Upper lobe of right lung (tissue), 1 donor: ENCODE data around the gene BET1. TPM values are rescaled to one million over a fixed set of nuclear protein-coding genes. Genes with fewer than 3 reads are reported as not detected.
A peak's percentile ranks its signal among the peaks of the same experiment; 100 is the strongest.

Experiments
- ATAC-seq: fragments of 200-7000 bp; cut with Tn5 transposase; one replicate; pipeline ENCODE4 v1.9.1; 2020; ENCODE audit warnings: mild to moderate bottlenecking, moderate library complexity
- DNase-seq: peaks from one replicate; pipeline ENCODE4 v3.0.0-alpha.2; 2020
- H3K27ac ChIP-seq: fragments of 200-600 bp; one replicate; pipeline ENCODE4 v1.8.0; 2022
- H3K27me3 ChIP-seq: fragments of 200-600 bp; one replicate; pipeline ENCODE4 v1.8.0; 2022; ENCODE audit warnings: mild to moderate bottlenecking
- H3K36me3 ChIP-seq: fragments of 200-600 bp; one replicate; pipeline ENCODE4 v1.8.0; 2022
- H3K4me1 ChIP-seq: fragments of 200-600 bp; one replicate; pipeline ENCODE4 v1.8.0; 2022
- H3K4me3 ChIP-seq: fragments of 200-600 bp; one replicate; pipeline ENCODE4 v1.8.0; 2022; ENCODE audit warnings: mild to moderate bottlenecking
- H3K9me3 ChIP-seq: fragments of 200-600 bp; one replicate; pipeline ENCODE4 v1.8.0; 2022
- CTCF ChIP-seq: fragments of 200-600 bp; IDR thresholded peaks from one replicate; pipeline ENCODE4 v1.8.0; 2022; ENCODE audit warnings: antibody characterized with exemption
- intact Hi-C: fragments of 100-400 bp; cut with DNase I; formaldehyde crosslinking; loops from one replicate; pipeline ENCODE4 v1.11.0; 2022
- total RNA-seq: library from RNA; stranded (reverse); fragmentation: NEBNext Ultra II Directional; extraction: Animal tissue kit (Norgen Biotek cat#: 25700); gene quantifications from one replicate; pipeline ENCODE4 v1.2.1, GENCODE V29; 2021
- donor health status: DM: no; HTN: yes; CAD: no; lungs with severe emphysema.

The BET1 gene
- total RNA-seq, 1 donor from 2014 or later: 24.3 TPM

DNA sequence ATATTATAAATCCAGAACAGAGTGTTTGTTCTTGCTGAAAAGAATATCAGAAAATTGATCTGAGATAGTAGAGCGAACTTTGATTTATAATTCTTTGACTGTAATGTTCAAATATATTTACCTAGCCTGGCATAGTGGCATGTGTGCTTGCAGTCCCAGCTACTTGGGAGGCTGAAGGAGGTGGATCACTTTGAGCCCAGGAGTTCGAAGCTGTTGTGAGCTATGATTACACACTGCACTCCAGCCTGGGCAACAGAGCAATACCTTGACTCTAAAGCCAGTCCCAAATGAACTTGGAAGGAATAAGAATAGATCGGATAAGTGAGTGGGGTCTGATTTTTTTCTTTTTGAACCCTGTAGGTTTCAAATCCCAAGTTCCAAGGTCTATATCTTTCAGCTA is 59.1 kb downstream of the BET1 start:
- H3K36me3 ChIP-seq: no peaks in the 10 kb centered on the region
- no peak overlapping the region for H3K4me3 ChIP-seq
- intact Hi-C loops: no loop called here
- DNase-seq: no peak
- no peaks in the 10 kb centered on the region for H3K4me1 ChIP-seq
- H3K27ac ChIP-seq: peak overlapping the region; percentile 45
- H3K9me3 ChIP-seq: no peaks in the 10 kb centered on the region
- no peak for ATAC-seq
- H3K27me3 ChIP-seq: no peaks in the 10 kb centered on the region
- TF ChIP-seq CTCF: no peak

DNA sequence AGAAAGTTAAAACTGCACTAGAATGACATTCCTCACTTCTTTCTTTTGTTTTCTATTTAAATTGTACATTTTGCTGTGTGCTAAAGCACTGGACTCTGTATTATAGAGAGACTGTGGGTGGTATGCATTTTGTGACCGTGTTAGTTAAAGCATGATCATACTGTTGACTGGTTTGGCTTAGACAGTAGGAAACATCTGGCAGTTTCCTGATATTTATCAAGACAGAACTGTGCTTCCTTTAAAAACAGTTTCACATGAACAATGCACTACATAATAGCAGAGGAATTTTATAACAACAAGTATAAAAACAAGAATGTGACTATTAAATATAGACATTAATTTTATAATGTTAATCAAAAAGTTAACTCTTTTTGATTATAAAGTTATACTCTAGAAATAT is 59.5 kb downstream of the BET1 start:
- H3K27ac ChIP-seq: no peak overlapping the region
- H3K4me1 ChIP-seq: no peaks in the 10 kb centered on the region
- no peak for ATAC-seq
- H3K9me3 ChIP-seq: no peaks in the 10 kb centered on the region
- H3K36me3 ChIP-seq: no peaks in the 10 kb centered on the region
- DNase-seq: no peak
- no peak overlapping the region for H3K4me3 ChIP-seq
- TF ChIP-seq CTCF: no peak
- H3K27me3 ChIP-seq: no peaks in the 10 kb centered on the region
- intact Hi-C loops: no loop called here

- no peaks in the 10 kb centered on the region for H3K27me3 ChIP-seq
- peak overlapping the region; percentile 49 for H3K27ac ChIP-seq
- no peaks in the 10 kb centered on the region for H3K9me3 ChIP-seq
- no peak for TF ChIP-seq CTCF
- no peaks in the 10 kb centered on the region for H3K36me3 ChIP-seq
- H3K4me3 ChIP-seq: no peak overlapping the region
- DNase-seq (no peak), ATAC-seq (no peak)
- H3K4me1 ChIP-seq: no peaks in the 10 kb centered on the region
- intact Hi-C loops: no loop called here
Observed at GRCh38 chr7:93943816-93944540, 60.2 kb downstream of the BET1 start.

Other genes starting within 250 kb of the BET1 start
- 7.1 TPM for gene TFPI2, start 113.6 kb downstream of the BET1 start, total RNA-seq
- gene GNGT1, start 97.8 kb downstream of the BET1 start, total RNA-seq: not detected
- 22.6 TPM for gene GNG11, start 82.6 kb downstream of the BET1 start, total RNA-seq